Stimulated activated CD4-positive, alpha-beta T cell treated with anti-CD3 and anti-CD28 coated beads, Interleukin-1b, Interleukin-23, amount 100 ng/mL, for 1 hour (primary cell): ENCODE data around the gene PFKFB3.

Experiments
- DNase-seq, 2 donors: peaks; one replicate each; pipeline ENCODE4 v3.0.0-alpha.2; 2020; ENCODE audit warnings: low read depth in 2 of 2

The PFKFB3 gene

GRCh38 chr10:6220418-6221191 is 17.9 kb downstream of the PFKFB3 start:
- DNase-seq = no peak

GRCh38 chr10:6221192-6221940 is 18.6 kb downstream of the PFKFB3 start:
- no peak for DNase-seq

- DNase-seq = no peak
These were observed 19.4 kb downstream of the PFKFB3 start for GRCh38 chr10:6221971-6222751.

- DNase-seq = no peak
These were observed 20.0 kb downstream of the PFKFB3 start for GRCh38 chr10:6222755-6223154.

GRCh38 chr10:6223981-6224380 is 21.2 kb downstream of the PFKFB3 start:
- DNase-seq = no peak

GRCh38 chr10:6224781-6225180 is 22.0 kb downstream of the PFKFB3 start:
- DNase-seq = no peak

- no peak for DNase-seq
These were observed 22.6 kb downstream of the PFKFB3 start for GRCh38 chr10:6225263-6225814.

- no peak for DNase-seq
These were observed 23.5 kb downstream of the PFKFB3 start for GRCh38 chr10:6226216-6226615.

GRCh38 chr10:6227346-6227745 is 24.6 kb downstream of the PFKFB3 start:
- DNase-seq = no peak

GRCh38 chr10:6228010-6228511 is 25.3 kb downstream of the PFKFB3 start:
- no peak for DNase-seq

- no peak for DNase-seq
These were observed 25.9 kb downstream of the PFKFB3 start for GRCh38 chr10:6228647-6229046.

GRCh38 chr10:6229290-6229689 is 26.6 kb downstream of the PFKFB3 start:
- DNase-seq = no peak

- no peak for DNase-seq
These were observed 27.0 kb downstream of the PFKFB3 start for GRCh38 chr10:6229746-6230145.

- DNase-seq = no peak
These were observed 27.6 kb downstream of the PFKFB3 start for GRCh38 chr10:6230315-6230714.

- no peak for DNase-seq
These were observed 28.4 kb downstream of the PFKFB3 start for GRCh38 chr10:6231146-6231545.

GRCh38 chr10:6231730-6232129 is 29.0 kb downstream of the PFKFB3 start:
- no peak for DNase-seq

- no peak for DNase-seq
These were observed 29.6 kb downstream of the PFKFB3 start for GRCh38 chr10:6232225-6232807.

GRCh38 chr10:6232846-6233724 is 30.4 kb downstream of the PFKFB3 start:
- no peak for DNase-seq

GRCh38 chr10:6233725-6234277 is 31.1 kb downstream of the PFKFB3 start:
- no peak for DNase-seq

- DNase-seq = no peak
These were observed 31.6 kb downstream of the PFKFB3 start for GRCh38 chr10:6234371-6234770.
